ENCODE data around the gene STAU1.
"Not testable (repeated sequence)": the region's sequence is repeated elsewhere in the genome, so short reads cannot be mapped to it uniquely, and the experiment has no call there.

Gene STAU1

DNA sequence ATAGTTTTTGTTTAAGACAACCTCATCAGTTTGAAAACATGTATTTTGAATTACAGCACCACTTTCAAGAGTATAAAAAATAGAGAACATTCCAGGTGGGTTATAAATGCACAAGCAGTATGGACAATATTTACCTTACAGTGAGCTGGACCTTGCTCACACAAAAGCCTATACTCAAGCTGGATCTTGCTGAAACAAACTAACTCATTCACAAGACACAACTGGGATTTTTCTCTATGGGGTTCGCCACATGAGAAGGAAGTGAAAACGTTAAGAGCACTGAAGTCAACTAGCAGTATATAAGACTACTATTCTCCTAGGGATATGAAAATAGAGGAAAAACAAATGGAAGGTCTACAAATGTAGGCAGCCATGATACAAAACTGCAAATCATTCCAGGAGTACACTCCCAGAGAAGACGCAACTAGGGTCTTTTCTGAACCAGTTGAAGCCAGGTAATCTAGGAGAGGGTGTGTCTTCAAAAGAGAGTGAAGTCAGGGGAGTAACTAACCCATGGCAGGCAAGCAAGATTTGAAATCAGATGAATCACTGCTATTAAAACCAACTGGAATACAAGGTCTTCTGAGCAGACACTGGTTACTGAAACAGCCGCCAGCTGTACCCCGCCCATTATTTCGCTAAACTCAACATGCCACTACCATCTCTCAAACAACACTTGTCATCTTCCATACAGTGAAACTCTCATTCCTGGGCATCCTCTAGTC is 26.5 kb downstream of the STAU1 start:
- DNase-seq, result no peak

GRCh38 chr20:49160057-49160929 is 27.8 kb downstream of the STAU1 start:
- no peak for DNase-seq

DNA sequence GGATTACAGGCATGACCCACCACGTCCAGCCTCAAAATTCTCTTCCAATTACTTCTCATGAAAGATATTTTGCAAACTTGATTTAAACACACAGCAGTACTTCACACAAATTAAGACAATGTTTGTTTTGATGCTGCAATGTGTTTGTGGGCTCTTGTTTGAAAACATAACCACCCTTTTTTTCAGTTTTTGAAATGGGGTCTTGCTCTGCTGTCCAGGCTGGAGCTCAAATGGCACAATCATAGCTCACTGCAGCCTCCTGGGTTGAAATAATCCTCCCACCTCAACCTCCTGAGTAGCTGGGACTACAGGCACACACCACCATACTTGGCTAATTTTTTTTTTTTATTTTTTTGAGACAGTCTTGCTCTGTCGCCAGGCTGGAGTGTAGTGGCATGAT is 31.0 kb downstream of the STAU1 start:
- no peak for DNase-seq

GRCh38 chr20:49156481-49156880 is 31.7 kb downstream of the STAU1 start:
- no peak for DNase-seq

GRCh38 chr20:49151436-49151835 is 36.7 kb downstream of the STAU1 start:
- no peak for DNase-seq

DNA sequence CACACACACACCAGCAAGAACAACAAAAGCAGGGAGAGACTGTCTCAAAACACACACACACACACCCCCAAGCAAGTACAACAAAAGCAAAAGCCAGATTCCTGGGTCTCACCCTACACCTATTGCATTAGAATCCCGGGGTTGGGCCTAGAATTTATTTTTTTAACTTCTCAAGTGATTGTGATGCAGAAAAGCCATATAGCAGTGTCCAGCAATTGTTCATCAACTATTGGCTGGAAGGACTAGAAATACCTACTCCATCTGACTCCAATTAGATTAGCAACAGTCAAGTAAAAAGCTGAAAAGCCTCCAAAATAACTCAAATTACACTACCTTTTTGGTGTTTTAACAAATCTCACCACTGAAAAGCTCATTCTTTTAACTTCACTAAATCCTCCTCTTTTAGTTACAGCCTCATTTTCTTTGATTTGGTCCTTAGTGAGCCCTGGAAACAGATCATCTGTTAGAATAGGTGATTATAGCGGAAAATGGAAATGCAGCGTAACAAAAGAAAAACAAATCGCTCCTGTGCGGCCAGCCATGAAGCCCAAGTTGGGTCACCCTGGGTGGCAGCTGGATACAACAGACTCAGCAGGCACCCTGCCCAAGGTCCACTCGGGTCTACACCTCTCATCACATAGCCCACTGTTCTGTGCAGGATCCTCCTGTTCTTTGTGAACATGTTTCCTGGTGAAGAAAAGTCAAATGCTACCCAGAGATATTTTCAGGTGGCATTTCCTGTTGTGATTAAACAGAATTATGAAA is 38.7 kb downstream of the STAU1 start:
- no peak for DNase-seq

- DNase-seq, result no peak
These were observed 39.5 kb downstream of the STAU1 start for GRCh38 chr20:49148601-49149000.

- no peak for DNase-seq
These were observed 40.8 kb downstream of the STAU1 start for GRCh38 chr20:49147296-49147695.

- no peak for DNase-seq
These were observed 41.5 kb downstream of the STAU1 start for GRCh38 chr20:49146442-49147225.

- no peak for DNase-seq
These were observed 47.3 kb downstream of the STAU1 start for GRCh38 chr20:49140834-49141233.

DNA sequence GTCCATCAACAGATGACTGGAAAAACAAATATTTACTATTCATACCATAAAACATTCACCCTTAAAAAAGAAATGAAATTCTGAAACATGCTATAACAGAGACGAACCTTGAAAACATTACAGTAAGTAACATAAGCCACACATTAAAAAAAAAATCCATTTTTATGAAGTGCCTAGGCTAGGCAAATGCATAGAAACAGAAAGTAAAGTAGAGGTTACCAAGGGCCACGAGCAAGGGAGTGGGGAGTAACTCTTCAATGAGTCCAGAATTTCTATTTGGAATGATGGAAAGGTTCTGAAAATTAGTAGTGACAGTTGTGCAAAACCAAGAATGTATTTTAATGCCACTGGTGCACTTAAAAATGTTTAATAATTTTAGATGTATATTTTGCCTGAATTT is 47.7 kb downstream of the STAU1 start:
- no peak for DNase-seq

- no peak for DNase-seq
These were observed 49.7 kb downstream of the STAU1 start for GRCh38 chr20:49138431-49138830.

- DNase-seq, result no peak
These were observed 51.1 kb downstream of the STAU1 start for GRCh38 chr20:49136817-49137571.

DNA sequence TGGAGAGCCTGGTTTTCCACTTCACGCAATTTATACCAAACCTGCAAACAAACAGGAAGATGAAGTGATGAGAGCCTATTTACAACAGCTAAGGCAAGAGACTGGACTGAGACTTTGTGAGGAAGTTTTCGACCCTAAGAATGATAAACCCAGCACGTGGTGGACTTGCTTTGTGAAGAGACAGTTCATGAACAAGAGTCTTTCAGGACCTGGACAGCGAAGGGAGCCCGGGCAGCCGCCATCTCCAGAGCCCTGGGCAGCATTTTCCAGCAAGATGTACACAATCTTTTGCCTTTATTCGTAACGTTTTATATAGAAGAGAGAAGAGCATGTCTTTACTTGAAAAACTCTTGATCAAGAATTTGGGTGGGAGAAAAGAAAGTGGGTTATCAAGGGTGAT is 53.3 kb downstream of the STAU1 start:
- not testable (repeated sequence) for DNase-seq

- DNase-seq, result no peak
These were observed 54.6 kb downstream of the STAU1 start for GRCh38 chr20:49133571-49133970.

GRCh38 chr20:49132995-49133478 is 55.1 kb downstream of the STAU1 start:
- DNase-seq, result no peak

DNA sequence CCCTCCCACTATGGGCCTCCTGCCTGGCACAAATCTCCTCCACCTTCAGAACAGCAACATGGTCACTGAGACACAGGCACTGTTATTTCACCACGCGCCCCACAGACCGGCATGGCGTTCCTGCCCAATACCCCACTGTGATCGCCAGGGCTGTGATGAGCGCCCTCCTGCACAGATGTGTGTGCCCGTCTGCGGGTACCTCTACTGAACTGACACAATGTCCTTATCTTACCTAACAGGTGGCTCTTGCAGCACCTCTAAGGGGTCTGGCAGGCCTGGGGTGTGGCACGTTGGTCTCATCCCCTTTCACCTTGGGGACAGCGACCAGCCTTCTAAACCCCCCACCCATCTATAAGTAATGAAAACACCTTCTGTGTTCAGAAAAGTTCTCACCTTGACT is 64.2 kb downstream of the STAU1 start:
- DNase-seq, result no peak

DNA sequence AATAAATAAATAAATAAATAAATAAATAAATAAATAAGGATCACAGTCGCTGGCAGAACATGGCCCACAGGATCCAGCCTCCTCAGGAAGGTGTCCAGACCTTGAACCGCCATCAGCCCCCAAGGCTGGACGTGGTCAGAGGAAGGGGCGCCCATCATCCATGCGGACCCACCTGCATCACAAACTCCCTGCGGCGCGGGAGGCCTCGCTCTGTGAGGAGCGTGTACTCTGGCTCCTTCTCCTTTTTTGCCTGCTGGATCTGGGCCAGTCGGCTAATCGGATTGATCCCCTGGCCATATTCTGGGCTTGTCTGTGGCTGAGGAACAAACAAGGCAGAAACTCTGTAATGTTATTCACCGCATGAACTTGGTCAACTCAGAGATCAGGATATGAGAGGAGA is 65.2 kb downstream of the STAU1 start:
- DNase-seq, result no peak

DNA sequence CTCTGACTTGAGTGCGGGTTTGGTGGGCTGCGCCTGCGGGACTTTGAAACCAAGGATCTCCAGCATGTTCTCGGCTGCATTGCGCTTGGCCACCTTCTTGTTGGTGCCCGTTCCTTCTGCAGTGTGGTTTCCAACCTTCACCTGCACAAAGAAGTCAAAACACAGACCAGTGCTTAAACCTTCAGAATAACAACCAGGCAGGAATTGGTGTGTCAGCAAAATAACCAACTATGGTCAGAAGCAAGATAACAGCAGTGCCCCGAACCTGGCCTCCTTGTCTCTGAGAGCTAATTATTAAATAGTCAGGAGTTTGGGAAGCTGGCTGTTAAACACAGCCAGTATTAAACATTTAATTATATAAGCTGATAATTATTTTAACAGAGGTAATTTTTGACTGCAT is 68.1 kb downstream of the STAU1 start:
- no peak for DNase-seq

DNA sequence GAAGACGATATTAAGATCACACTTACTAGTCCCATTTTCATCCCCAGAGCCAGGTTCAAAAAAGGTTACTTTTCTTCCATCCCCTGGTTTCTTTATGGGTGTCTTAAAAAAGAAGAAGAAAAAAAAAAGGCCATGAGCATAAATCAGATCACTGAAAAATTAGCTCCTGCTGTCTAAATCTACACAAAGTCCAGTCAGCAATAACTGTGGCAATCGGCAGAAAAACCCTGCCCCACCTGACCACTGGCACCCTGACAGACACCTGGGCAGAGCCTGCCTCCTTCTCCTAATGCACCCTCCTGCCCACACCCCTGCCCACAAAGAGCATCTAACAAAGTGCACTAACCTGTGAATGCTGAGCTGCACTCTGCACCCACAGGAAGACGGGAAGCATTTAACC is 69.8 kb downstream of the STAU1 start:
- no peak for DNase-seq

- no peak for DNase-seq
These were observed 72.6 kb downstream of the STAU1 start for GRCh38 chr20:49115564-49115963.

All from stimulated activated CD4-positive, alpha-beta T cell treated with anti-CD3 and anti-CD28 coated beads, Interleukin-4, amount 100 ng/mL, for 1 hour (primary cell).